ENCODE results near the gene NRAP. TPM values are rescaled to one million over a fixed set of nuclear protein-coding genes. Genes with fewer than 3 reads are reported as not detected.
A peak's percentile ranks its signal among the peaks of the same experiment; 100 is the strongest.

The NRAP gene
- total and polyA plus RNA-seq, 10 of the 15 experiments (the other 5 are each of a cell fraction or from before 2014, with no cell fraction given): not detected

DNA sequence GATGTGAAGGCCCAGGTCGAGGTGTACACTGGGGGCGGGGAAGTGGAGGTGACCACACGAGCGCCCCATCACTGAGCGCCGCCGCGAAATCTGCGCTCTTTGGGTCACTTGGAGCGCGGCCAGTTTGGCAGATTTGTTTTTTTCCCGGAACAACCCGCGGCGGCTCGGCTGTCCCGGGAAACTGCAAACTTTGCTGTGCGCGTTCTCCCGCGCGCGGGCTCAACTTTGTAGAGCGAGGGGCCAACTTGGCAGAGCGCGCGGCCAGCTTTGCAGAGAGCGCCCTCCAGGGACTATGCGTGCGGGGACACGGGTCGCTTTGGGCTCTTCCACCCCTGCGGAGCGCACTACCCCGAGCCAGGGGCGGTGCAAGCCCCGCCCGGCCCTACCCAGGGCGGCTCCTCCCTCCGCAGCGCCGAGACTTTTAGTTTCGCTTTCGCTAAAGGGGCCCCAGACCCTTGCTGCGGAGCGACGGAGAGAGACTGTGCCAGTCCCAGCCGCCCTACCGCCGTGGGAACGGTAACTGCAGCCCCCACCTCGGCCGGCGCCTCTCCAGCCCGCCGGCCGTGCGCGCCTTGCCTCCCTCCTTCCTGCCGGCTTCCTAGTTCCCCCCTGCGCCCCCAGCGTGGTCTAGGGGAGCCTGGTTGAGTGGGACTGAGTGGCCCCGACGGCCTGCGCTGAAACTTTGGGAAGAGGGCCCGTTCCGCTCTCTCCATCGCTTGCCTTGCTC is 15.8 kb upstream of the NRAP start, which contains the start of gene CASP7 (continued):
- no peak for TF ChIP-seq RB1 (IDR thresholded peaks at IDR 0.05; ENCODE audit: borderline replicate concordance)
- TF ChIP-seq POLR2A (IDR thresholded peaks at IDR 0.05; ENCODE audit: low read depth, low read length): peak; percentile 84
- no peak for TF ChIP-seq NFYA (IDR thresholded peaks at IDR 0.05; ENCODE audit: borderline replicate concordance, low read depth, low read length)

DNA sequence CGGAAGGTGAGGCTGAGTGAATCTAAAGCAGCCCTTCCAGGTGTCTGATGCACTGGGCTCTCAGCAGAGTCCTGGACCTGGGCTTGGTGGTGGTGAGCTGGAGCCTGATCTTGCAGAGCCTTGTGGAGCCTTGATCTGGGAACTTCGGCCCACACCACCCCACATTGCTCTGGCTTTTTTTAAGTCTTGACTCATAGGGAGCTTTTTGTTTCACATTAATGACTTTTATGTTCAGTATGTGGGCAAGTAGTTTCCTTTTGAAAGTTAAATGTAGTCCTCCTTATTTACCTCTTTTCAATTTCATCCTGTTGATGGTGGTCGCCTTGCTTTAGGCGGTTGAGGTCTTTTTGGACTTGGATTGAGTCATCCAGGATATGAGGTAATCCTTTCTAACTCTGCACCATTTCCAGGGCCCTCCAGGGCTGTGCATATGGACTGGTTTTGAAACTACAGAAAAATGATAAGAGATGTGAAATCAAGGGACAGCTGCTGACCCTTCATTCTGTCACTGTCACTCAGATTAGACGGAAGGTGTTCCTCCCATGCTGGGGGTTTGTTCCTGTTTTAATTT is 2.9 kb upstream of the NRAP start:
- DNase-seq (ENCODE audit: low read depth, low spot score) (no peak), FAIRE-seq (no peak), ATAC-seq (peak; percentile 93)
- H3K4me3 ChIP-seq: no peak overlapping the region
- POLR2A ChIA-PET: no interaction called here
- no peaks in the 10 kb centered on the region for H3K27me3 ChIP-seq (replicated peaks in 1 of 2; ENCODE audit: control insufficient read depth in 2 of 2, insufficient read depth in 2 of 2, low read length in 1 of 2)
- BruUV-seq (replicated peaks): no TSS peak
- 3% methylated on average over 5 of the region's 5 CpGs for WGBS (ENCODE audit: insufficient coverage, insufficient replicate concordance, low lambda C conversion rate, missing lambda C conversion rate)
- H2AFZ ChIP-seq (ENCODE audit: control insufficient read depth, low read depth, low read length): no peak overlapping the region
- no peaks in the 10 kb centered on the region; the same call in 2 of the 3 replicates for H3K9me3 ChIP-seq (replicated peaks; ENCODE audit: control insufficient read depth, insufficient read depth, low read length)
- no peaks in the 10 kb centered on the region for H4K20me1 ChIP-seq (ENCODE audit: control insufficient read depth, insufficient read depth)
- CTCF ChIA-PET: no interaction called here
- no peaks in the 10 kb centered on the region for H3K36me3 ChIP-seq (ENCODE audit: control insufficient read depth in 2 of 2, insufficient read depth in 2 of 2, low read length in 1 of 2)
- peak overlapping the region; percentile 21 for H3K4me2 ChIP-seq (ENCODE audit: control insufficient read depth, insufficient read depth)
- H3K27ac ChIP-seq (ENCODE audit: control insufficient read depth, insufficient read depth): no peak overlapping the region
- H3K79me2 ChIP-seq (ENCODE audit: control insufficient read depth, insufficient read depth, low read length): no peaks in the 10 kb centered on the region
- in situ Hi-C loops (cut with MboI) (no loop called here), intact Hi-C loops (cut with micrococcal nuclease; ENCODE audit: unreplicated experiment) (no loop called here)
- RAD21 ChIA-PET (ENCODE audit: unreplicated experiment): no interaction called here
- SMC1A ChIA-PET (ENCODE audit: uncharacterized antibody, unreplicated experiment): no interaction called here
- H3K9ac ChIP-seq (ENCODE audit: control insufficient read depth, insufficient read depth, low read length): no peak overlapping the region
- peaks cover 5% of the 10 kb centered on the region for H3K4me1 ChIP-seq (ENCODE audit: control insufficient read depth, insufficient read depth, low read length)
- TF ChIP-seq PML (IDR thresholded peaks at IDR 0.05; ENCODE audit: low read length) (0 out of 2 replicates have a peak, but pooled peaks have one; percentile 52), SRF (IDR thresholded peaks at IDR 0.05; ENCODE audit: low read depth in 2 of 2, low read length in 2 of 2) (no peak), GATAD2B (conservative IDR thresholded peaks at IDR 0.05; ENCODE audit: low read depth) (no peak), CBX5 (IDR thresholded peaks at IDR 0.05; ENCODE audit: low read depth) (no peak), CEBPB (IDR thresholded peaks at IDR 0.05; ENCODE audit: borderline replicate concordance in 1 of 2, low read depth in 2 of 2, low read length in 2 of 2) (peak in 1 of 2 experiments; percentile 74; a peak in 1 of 4 replicates), ATF7 (IDR thresholded peaks at IDR 0.05; ENCODE audit: low read depth) (peak; percentile 35; the same call in 1 of the 2 replicates), NBN (IDR thresholded peaks at IDR 0.05) (no peak), NR2F1 (conservative IDR thresholded peaks at IDR 0.05) (no peak), ASH2L (IDR thresholded peaks at IDR 0.05; ENCODE audit: borderline replicate concordance, low read depth) (no peak), CREB1 (IDR thresholded peaks at IDR 0.05; ENCODE audit: low read depth) (peak; percentile 41; the same call in 1 of the 2 replicates), HDGF (IDR thresholded peaks at IDR 0.05) (no peak), TCF7 (IDR thresholded peaks at IDR 0.05; ENCODE audit: borderline replicate concordance) (peak; percentile 65; the same call in 1 of the 2 replicates), SREBF2 (IDR thresholded peaks at IDR 0.05; ENCODE audit: low read length) (no peak), NFIC (IDR thresholded peaks at IDR 0.05; ENCODE audit: low read depth, low read length) (peak; percentile 97), SMAD1 (IDR thresholded peaks at IDR 0.05; ENCODE audit: low read depth, partially characterized antibody) (no peak), RUNX3 (IDR thresholded peaks at IDR 0.05; ENCODE audit: low read length) (peak; percentile 97), ETV6 (conservative IDR thresholded peaks at IDR 0.05 in 1 of 2, IDR thresholded peaks at IDR 0.05 in 1 of 2; ENCODE audit: borderline replicate concordance in 1 of 2, low read depth in 1 of 2) (peak in 1 of 2 experiments; percentile 82; a peak in 2 of 4 replicates), BCL11A (IDR thresholded peaks at IDR 0.05; ENCODE audit: low read depth, low read length) (peak; percentile 35; the same call in 1 of the 2 replicates)
- TF ChIP-seq, protein P1, sequence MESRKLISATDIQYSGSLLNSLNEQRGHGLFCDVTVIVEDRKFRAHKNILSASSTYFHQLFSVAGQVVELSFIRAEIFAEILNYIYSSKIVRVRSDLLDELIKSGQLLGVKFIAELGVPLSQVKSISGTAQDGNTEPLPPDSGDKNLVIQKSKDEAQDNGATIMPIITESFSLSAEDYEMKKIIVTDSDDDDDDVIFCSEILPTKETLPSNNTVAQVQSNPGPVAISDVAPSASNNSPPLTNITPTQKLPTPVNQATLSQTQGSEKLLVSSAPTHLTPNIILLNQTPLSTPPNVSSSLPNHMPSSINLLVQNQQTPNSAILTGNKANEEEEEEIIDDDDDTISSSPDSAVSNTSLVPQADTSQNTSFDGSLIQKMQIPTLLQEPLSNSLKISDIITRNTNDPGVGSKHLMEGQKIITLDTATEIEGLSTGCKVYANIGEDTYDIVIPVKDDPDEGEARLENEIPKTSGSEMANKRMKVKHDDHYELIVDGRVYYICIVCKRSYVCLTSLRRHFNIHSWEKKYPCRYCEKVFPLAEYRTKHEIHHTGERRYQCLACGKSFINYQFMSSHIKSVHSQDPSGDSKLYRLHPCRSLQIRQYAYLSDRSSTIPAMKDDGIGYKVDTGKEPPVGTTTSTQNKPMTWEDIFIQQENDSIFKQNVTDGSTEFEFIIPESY (IDR thresholded peaks at IDR 0.05): no peak

Data from GM12878 (cell line).